ENCODE measurements around the gene APP.
A peak's percentile ranks its signal among the peaks of the same experiment; 100 is the strongest.

APP gene

DNA sequence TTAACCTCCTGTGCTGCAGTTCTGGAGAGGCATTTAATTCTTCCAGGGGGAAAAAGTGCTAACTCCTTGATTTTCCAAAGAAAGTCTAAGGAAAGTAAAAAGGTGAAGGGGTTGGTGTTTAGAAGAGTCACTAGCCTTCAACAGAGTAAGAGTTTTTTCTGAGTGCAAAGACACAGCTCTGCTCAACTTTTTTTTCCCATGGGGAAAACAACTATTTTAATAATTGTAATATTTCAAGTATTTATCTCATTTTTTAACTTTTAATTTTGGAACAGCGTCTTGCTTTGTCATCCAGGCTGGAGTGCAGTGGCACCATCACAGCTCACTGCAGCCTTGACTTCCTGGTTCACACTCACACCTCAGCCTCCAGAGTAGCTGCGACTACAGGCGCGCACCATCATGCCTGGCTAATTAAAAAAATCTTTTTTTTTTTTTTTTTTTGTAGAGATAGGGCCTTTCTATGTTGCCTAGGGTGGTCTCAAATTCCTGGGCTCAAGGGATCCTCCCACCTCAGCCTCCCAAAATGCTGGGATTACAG, 202.6 kb downstream of the APP start:
- DNase-seq, result no peak

DNA sequence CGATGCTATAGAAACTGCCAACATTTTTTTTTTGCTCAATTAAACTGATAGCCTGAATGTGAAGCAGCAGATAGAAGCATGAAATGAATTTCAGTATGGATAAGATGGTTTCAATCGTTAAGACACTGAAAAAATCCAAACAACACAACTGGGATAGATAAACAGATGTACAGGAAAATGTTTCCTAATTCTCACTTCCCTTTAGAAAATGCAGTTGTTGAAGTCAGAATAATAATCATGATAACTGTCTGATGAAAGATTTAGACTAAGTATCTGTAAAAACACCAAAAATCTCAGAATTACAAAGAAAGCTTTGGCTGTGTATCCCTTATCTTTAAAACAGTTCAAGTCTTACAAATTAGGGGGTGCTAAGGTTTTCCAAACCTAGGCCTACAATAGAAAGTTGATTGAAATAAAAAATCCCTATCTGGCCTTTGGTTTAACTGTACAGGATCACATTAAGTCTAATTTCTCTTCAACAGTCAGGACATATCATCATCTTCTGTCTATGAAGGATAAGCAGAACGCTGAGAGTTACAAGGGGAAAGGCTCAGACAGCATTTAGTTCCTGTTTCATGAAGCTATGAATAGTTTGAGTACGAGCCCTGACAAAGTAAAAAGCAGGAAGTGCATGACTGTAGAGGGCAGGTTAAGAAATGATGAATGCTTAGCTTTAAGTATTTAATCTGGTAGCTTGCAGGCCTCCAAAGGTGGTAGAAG, 203.2 kb downstream of the APP start:
- peak; percentile 79 for DNase-seq

DNA sequence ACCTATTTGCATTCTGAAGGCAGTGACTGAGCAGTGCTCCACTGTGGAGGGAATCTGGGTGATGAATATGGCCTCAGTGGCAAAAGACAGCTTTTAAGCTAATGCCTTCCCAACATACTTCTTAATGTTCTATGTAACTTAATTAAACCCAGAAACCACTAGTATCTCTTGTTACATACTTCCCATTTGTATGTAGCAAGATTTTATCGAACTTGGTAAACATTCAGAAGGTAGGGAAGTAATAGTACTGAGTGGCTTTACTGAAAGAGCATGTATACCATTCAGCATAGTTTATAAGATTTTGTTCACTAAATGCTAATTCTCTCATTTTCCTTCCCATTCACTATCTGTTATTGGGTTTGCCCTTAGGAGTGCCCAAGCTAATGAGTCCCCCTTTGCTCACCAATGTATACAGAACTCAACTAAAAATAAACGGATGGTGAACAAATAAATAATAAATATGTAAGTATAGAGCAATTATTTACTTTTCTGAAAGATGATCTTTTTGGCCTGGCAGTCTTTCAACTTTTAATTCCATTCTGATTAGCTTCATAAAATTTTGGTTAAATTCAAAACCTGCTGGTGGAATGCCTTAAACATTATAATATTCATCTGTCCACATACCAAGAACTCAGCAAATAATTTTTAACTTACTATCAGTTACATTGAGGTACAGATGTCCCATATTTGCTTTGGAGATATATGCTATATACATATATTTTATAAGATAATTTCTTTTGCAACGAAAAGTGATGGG, 204.4 kb downstream of the APP start:
- DNase-seq, result no peak

DNA sequence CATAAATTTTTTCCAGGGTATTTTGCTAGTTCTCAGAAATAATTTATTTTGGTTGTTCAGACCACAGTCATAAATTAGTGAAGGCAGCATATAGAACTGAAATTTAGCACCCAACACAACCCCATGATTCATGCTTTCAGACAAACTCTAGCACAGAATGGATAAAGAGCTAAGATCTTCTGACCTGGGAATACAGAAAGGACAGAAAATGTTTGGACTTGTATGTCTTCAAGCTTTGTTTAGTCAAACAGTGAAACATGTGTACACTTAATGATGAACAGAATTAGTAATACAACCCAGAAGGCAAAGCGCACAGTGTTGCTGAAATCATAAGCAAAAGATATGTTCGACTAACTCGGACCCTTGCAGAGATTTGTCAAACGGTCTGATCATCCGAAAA, 205.6 kb downstream of the APP start:
- DNase-seq, result no peak

DNA sequence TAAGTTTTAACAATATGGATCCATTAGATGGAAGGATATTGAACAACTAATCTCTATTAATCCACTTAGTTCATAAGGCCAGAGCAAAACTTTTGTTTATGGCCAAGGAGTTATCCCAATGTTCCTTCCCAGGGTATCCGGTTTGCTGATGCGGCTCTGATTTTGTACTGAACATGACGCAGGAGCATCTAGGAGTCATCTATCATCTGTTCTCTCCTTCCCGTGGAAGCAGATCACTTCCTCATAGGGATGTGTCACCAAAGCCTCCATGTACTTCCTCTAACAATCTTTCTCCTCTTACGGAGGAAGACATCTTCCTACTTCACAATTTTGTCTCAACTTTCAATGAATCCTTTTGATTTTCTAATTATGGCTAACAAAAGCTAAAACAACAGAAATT, 206.6 kb downstream of the APP start:
- DNase-seq, result no peak

DNA sequence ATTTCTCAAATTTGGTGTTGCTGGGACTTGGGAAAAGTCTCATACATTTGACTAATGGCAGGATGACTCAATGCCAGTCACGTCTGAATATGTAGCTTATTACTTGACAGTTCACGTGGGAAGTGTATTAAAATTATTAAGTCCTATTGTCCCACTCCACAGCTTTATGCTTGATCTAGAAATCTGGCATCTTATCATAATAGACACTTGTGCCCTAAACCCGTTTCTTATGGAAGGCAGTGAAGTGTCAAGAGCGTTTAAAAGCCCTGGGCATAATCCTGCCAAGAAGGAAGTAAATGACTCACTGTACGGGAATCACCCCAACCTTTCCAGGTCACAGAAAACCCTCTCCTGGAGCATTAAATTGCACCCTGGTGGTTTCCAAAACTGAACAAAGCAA, 207.4 kb downstream of the APP start:
- DNase-seq, result no peak

DNA sequence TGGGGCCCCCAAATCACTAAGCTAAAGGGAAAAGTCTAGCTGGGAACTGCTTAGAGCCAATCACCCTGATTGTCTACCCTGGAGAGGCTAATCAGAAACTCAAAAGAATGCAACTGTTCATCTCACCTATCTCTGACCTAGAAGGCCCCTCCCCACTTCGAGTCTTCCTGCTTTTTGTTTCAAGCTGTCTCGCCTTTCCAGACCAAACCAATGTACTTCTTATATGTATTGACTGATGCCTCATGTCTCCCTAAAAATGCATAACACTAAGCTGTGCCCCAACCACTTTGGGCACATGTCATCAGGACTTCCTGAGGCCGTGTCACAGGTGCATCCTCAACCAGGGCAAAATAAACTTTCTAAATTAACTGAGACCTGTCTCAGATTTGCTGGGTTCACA, 209.5 kb downstream of the APP start:
- no peak for DNase-seq

DNA sequence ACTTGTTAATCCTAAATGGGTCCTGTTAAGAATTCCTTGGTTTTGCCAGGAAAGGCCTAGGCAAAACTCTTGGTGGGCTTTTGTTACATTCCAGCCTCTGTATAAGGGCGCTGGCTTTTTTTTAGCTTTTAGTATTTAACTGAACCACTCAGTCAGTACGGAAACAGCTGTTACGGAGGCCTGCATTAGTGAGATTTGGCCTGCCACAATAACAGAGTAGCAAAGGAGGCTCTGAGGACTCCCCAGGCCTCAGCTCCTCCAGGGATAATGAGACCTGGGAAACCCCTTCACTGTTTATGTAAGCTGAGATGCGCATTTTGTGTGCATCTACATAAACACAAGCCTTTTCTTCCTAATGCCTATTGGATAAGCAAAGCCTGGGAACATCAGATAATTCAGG, 210.2 kb downstream of the APP start:
- no peak for DNase-seq

DNA sequence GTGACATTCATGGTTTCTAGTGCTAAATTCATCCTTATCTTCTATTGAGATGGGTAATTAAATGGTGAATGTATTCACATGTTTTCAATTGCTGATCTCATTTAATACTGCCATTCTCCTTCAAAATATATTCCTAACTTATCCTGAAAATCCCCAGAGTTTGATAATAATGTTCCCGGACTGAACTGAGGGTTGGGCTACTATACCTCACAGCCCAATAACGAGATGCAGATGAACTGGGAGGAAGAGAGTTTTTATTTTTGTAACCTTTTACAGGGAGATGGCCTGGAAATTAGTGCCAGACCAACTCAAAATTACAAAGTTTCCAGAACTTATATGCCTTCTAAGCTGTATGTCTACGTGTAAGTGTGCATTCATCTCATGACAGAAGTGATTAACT, 210.8 kb downstream of the APP start:
- no peak for DNase-seq

DNA sequence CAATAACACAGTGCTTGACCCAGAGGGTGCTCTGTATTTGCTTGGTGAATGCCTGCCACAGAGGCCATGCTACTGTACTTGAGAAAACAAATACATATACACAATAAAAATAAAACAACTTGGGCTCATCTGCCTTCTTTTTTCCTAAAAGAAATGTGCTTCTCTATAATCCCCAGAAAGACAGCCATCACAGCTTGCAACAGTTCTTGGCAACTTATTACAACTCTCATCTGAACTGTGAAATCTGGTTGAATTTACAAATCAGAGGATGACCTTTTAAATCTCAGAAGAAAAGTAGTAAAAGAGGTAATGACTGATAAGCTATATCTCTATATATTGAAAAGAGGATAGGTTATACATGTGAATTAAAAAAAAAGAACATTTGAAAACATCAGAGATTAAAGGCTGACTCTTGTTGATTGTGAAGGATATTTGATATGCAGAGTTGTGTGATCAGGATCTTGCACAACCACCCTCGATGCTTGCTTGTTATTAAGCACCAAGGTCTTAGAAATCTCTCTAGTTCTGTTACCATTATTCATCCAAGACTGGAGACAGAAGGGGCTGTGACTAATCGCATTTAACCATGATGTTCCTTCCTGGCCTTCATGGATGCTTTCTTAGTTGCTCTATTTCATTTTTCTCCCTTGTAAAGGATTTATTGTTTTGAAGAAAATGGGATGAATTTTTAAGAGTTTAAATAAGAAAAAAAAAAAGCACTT, 213.4 kb downstream of the APP start:
- no peak for DNase-seq

DNA sequence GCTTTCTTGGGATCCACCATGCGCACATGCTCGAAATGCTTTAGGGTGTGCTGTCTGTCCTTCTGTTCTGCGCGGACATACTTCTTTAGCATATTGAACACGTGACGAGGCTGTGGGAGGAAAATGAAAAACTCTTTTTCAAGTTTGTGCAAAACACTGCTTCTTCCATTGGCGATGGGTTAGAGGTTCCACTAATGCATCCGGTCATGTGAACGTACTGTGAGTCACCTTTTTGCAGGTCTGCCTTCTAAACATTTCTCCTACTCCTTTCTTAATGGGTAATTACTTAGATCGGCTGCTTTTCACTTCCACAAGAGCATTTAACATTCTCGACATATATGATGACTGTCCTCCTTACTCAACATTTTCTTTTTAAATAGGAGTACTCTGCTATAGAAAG, 214.9 kb downstream of the APP start:
- DNase-seq, result no peak

DNA sequence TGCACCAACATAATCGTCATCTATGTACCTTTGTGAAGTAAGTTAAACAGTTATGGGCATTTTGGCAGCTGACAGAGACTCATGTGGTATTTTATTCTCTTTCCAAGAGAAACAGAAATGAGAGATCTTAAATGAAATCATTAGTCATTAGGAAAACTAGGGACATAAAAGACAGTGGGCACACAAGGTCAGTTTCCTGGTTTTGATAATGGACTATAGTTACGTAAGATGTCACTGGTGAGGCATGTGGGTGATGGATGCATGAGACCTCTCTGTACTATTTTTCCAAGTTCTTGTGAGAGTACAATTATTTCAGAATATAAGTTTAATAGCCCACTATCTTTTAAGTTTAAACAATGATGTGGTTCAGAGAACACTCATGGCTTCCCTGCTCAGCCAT, 216.9 kb downstream of the APP start:
- DNase-seq, result no peak

DNA sequence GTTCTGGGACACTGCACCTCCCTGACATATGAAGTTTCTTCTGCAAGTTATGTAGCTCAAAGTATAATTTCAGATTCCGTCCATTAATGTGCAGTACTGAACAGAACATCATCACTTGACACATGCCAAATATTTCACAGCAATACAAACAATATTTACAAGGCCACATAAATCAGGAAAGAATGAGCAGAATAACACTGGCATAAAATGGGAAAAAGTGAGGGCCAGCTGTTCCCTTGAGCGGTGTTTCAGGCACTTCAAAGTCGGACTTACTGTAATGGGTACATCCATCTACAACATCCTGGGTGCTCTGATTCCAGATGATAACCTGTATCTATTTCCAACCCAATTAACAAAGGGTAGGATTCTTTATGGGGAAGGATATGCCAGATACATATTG, 217.4 kb downstream of the APP start:
- DNase-seq, result no peak

DNA sequence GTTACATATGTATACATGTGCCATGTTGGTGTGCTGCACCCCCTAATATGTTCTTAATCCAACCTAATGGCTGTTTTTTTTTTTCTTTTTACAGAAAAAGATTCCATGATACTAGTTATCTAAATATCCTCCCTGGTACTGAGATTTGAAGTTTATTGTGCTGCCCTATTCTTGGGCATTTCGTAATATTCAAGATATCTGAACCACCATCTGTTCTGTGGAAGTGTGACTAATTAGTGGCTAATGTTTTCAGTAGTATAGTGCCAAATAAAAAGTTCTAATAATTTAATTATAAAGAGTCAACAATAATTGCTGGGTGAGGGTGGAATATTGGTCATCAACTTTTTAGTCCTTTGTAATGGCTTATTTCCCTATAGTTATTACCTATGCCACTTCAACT, 218.3 kb downstream of the APP start:
- no peak for DNase-seq

DNA sequence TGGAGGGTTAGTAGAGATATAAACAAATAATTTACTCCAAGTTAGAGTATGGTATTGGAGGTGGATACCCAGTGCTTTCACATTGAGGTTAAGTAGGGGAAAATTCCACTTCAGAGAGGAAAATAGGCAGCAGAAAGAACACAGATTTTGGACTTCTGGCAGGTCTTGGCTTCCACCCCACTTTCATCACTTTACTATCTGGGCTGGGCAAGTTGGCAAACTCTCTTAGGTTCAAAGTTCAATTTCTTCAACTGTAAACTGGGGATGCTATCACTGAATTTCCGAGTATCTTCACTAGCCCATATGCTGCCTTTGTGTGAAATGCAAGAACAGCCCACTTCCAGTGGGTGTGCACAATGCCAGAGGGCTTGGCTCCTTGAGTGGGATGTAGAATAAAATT, 220.9 kb downstream of the APP start:
- DNase-seq, result no peak

DNA sequence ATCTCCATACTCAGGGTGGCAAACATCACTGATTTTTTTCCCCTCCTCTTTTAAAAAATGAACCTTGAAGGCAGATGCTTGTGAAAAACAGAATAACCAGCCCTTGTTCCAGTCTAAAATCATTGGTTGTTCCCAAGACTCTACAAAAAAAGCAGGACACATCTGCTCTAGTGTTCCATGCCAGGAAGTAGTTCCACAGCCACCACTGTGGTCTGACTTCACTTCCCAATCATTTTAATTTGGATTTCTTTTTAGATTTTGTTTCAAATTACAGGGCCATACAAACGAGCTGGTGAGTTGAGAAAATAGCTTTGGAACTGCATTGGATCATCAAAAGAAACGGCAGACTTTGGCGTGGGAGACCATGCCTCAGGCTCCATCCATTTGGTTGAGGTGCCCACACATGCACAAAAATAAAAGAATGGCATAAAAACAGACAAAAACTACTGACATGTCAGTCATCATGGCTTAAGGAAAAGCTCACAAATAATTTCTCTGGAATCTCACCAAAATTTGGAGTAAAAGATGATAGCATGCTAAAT, 225.8 kb downstream of the APP start:
- DNase-seq, result no peak

DNA sequence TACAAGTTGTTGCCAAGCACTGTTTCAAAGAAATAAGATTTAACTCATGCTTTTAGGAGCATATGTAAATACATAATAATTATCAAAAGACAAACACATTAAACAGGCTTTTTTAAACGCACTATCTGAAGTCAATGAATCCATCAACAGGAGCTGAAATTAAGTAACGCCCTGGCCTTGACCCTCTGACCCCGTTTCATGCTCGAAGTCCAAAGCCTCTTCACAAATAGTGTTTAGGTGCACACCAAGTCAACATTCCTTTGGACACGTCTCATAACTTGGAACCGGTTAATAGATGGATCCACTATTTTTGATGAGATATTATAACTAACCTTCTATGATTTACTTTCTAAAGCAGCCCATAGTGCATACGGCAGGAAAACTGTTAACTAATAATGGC, 226.5 kb downstream of the APP start:
- DNase-seq, result no peak

DNA sequence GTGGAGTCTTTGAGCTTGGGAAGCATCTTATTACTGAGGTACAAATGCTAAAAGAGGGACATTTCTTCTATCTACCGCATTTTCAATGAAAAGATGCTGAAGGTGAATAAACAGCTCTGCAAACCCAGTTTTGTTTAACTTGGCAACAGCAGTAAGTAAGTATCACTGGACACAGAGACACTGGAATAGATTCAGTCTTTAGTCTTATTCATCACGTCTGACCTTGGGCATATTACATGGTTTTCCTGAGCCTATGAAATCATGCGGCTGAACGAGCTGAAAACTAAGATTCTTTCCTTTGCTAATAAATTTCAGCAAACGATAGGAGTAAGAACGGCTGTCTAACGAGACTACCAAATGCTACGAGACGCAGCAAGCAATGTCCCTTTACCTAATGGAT, 228.4 kb downstream of the APP start:
- no peak for DNase-seq

DNA sequence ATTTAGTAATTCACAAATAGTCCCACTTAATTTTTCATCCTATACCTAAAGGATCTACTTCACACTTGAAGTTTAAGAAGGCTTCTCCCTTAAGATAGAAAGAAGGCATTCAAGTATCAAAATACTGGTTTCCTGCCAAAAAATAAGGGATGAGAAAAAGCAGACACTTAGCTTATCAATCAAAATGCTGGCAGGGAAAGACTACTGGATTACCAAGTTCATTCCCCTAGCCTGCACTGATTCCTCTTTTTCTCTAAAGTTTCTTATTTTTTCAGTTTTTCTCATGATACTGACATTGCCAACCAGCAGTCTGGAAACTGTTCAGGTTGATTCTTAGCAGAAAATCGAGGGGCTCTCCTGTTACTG, 231.2 kb downstream of the APP start:
- DNase-seq, result no peak

DNA sequence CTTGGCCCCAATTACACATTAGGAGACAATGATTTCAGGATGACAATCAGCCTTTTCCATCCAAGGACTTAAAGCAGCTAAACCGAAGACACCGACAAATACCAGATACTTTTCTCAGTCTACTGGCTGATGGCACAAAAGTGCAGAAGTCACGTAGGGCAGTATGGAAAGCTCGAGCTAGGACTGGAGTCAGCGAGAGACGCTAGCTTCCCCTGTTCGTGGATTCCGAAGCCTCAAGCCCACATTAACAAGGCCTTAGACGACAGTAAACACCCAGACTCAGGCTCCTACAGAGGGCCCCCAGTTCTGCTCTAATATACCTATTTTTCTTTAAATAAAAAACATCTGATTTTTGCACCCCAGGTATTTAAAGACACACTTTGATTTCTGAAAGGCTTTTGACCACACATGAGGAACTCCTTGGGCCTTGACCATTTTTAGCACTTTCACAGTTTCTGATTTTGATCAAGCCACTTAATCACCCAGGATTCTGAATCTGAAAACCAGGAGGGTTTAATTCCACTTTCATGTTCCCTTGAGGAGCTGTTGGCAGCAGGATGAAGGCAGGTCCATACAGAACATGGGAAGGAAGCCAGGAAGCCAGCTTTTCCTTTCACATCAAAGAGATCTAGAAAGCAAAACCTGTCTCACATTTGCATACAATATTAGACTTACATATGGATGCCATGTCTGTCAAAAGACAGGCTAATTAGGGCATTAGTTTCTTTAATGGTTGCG, 231.7 kb downstream of the APP start:
- no peak for DNase-seq

DNA sequence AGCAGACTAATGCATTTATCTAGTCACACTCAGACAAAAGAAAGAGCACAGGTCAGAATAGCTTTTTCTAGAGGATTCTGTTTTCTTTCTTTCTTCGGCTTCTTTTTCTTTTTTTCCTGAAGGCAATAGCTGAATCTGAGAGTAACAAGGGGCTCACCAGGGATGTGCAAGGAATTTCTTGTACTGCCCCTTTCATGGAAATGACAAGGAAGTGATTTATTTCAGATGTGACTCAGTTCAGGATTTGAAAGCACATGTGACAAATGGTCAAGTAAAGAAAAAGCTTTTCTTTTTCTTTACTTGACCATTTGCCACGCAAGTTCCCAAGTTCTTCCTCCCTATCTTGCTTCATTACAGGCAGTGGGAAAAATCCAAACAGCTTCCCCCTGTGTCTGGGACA, 233.8 kb downstream of the APP start:
- no peak for DNase-seq

DNA sequence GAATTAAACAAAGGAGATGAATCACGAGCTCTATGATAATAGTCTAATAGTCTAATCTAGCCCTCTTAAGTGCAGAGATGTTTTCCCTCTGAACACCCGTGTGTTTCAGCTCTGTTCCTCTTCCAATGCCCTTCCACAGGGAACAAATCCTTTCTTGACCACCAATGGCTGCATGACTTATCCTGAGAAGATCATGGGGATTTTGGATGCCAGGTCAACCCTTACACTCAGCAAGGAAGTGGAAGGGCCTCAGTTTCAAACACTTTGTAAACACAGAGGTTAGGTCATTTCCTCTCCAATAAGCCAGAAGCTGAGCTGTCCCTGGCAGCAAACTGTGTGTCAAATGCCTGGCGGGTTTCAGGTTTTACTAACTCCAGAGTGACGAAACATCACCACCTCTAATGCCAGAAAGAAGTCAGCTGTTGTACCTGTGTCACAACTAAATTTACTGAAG, 235.8 kb downstream of the APP start:
- DNase-seq, result peak; percentile 60

DNA sequence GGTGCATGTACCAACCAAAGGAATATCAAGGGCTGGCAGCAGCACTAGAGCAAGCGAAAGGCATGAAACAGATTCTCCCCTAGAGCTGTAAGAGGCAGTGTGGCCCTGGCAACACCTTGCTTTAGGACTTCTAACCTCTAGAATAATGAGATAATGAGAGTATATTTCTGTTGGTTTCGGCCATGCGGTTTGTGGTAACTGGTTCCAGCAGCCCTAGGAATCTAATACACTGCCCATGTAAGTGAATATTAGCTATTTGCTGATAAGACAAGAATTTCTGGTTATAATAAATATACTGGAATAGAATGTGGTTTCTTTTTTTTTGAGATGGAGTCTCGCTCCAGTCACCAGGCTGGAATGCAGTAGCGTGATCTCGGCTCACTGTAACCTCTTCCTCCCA, 236.4 kb downstream of the APP start:
- DNase-seq, result no peak
